ENCODE results near the gene ODF4. TPM values are rescaled to one million over a fixed set of nuclear protein-coding genes. Genes with fewer than 3 reads are reported as not detected.

Gene ODF4
- polyA plus RNA-seq, 3 donors = not detected

GRCh38 chr17:8368193-8368592, 28.6 kb downstream of the ODF4 start:
- no peak overlapping the region for H3K9ac ChIP-seq (ENCODE audit: insufficient read depth, low read length, poor library complexity, severe bottlenecking)
- peaks cover 3 to 15% of the 10 kb centered on the region in 2 donors for H3K36me3 ChIP-seq (replicated peaks in 1 of 2; ENCODE audit: control insufficient read depth in 1 of 2, insufficient read depth in 2 of 2, low read length in 2 of 2)
- H3K79me2 ChIP-seq (ENCODE audit: insufficient read depth, low read length) = no peaks in the 10 kb centered on the region
- H3K4me2 ChIP-seq (replicated peaks; ENCODE audit: extremely low read depth, low read length, poor library complexity, severe bottlenecking) = no peak overlapping the region
- H3K9me3 ChIP-seq (replicated peaks in 1 of 2; ENCODE audit: control insufficient read depth in 1 of 2, insufficient read depth in 1 of 2, low read length in 2 of 2) = no peaks in the 10 kb centered on the region
- H3K4me1 ChIP-seq (ENCODE audit: control insufficient read depth in 1 of 2, insufficient read depth in 2 of 2, low read length in 2 of 2) = peaks cover 17 to 19% of the 10 kb centered on the region in 2 donors
- Mint-ChIP-seq H3K27ac (no peak overlapping the region), H3K36me3 (peaks cover 19 to 35% of the 10 kb centered on the region in 2 donors), H3K4me1 (peaks cover 12% of the 10 kb centered on the region), H3K27me3 (ENCODE audit: low read depth in 3 of 3) (peaks cover 0 to 2% (median 0%) of the 10 kb centered on the region in 3 donors), H3K4me3 (no peak overlapping the region), H3K9me3 (no peaks in the 10 kb centered on the region)
- DNase-seq = no peak
- WGBS (ENCODE audit: insufficient coverage) = no CpG with 5 or more reads among the region's 3 CpGs
- intact Hi-C loops (cut with micrococcal nuclease) = no loop called here
- no peaks in the 10 kb centered on the region for H4K20me1 ChIP-seq (ENCODE audit: insufficient read depth, low read length)
- H3K4me3 ChIP-seq (replicated peaks in 1 of 3; ENCODE audit: low read depth in 2 of 3, low read length in 3 of 3) = no peak overlapping the region
- H3K27ac ChIP-seq (ENCODE audit: low read depth in 1 of 2, low read length in 2 of 2) = no peak overlapping the region
- TF ChIP-seq CTCF (IDR thresholded peaks at IDR 0.05) = no peak
- no peaks in the 10 kb centered on the region for H3K27me3 ChIP-seq (ENCODE audit: control insufficient read depth in 2 of 2, insufficient read depth in 2 of 2, low read length in 2 of 2)
- H2AFZ ChIP-seq (ENCODE audit: insufficient read depth, low read depth, low read length, poor library complexity, severe bottlenecking) = no peak overlapping the region

- H3K4me3 ChIP-seq (replicated peaks in 1 of 3; ENCODE audit: low read depth in 2 of 3, low read length in 3 of 3) = peak overlapping the region in 1 of 3 experiments; percentile 38
- H4K20me1 ChIP-seq (ENCODE audit: insufficient read depth, low read length) = no peaks in the 10 kb centered on the region
- Mint-ChIP-seq H3K27ac (peak overlapping the region; percentile 61 to 86 (median 82)), H3K27me3 (ENCODE audit: low read depth in 3 of 3) (peaks cover 0 to 2% (median 0%) of the 10 kb centered on the region in 3 donors), H3K9me3 (no peaks in the 10 kb centered on the region), H3K4me3 (peak overlapping the region in 1 of 2 donors; percentile 73), H3K4me1 (peaks cover 12% of the 10 kb centered on the region), H3K36me3 (peaks cover 17 to 32% of the 10 kb centered on the region in 2 donors)
- WGBS (ENCODE audit: insufficient coverage) = 0% methylated on average over 1 of the region's 8 CpGs
- DNase-seq = peak; percentile 50 to 79 (median 70)
- H3K36me3 ChIP-seq (replicated peaks in 1 of 2; ENCODE audit: control insufficient read depth in 1 of 2, insufficient read depth in 2 of 2, low read length in 2 of 2) = peaks cover 3 to 15% of the 10 kb centered on the region in 2 donors
- H3K27me3 ChIP-seq (ENCODE audit: control insufficient read depth in 2 of 2, insufficient read depth in 2 of 2, low read length in 2 of 2) = no peaks in the 10 kb centered on the region
- no peak overlapping the region for H3K9ac ChIP-seq (ENCODE audit: insufficient read depth, low read length, poor library complexity, severe bottlenecking)
- peak overlapping the region; percentile 56 for H3K4me2 ChIP-seq (replicated peaks; ENCODE audit: extremely low read depth, low read length, poor library complexity, severe bottlenecking)
- no peaks in the 10 kb centered on the region for H3K9me3 ChIP-seq (replicated peaks in 1 of 2; ENCODE audit: control insufficient read depth in 1 of 2, insufficient read depth in 1 of 2, low read length in 2 of 2)
- H3K4me1 ChIP-seq (ENCODE audit: control insufficient read depth in 1 of 2, insufficient read depth in 2 of 2, low read length in 2 of 2) = peaks cover 17 to 19% of the 10 kb centered on the region in 2 donors
- H3K27ac ChIP-seq (ENCODE audit: low read depth in 1 of 2, low read length in 2 of 2) = peak overlapping the region in 1 of 2 donors; percentile 30
- peak overlapping the region; percentile 9 for H2AFZ ChIP-seq (ENCODE audit: insufficient read depth, low read depth, low read length, poor library complexity, severe bottlenecking)
- TF ChIP-seq CTCF (IDR thresholded peaks at IDR 0.05) = no peak
- no peaks in the 10 kb centered on the region for H3K79me2 ChIP-seq (ENCODE audit: insufficient read depth, low read length)
- intact Hi-C loops (cut with micrococcal nuclease) = no loop called here
Measured at GRCh38 chr17:8369944-8370343, 30.3 kb downstream of the ODF4 start.
